GM19372 (cell line): ENCODE results near the gene MSTO1.
"Not testable (repeated sequence)": the region's sequence is repeated elsewhere in the genome, so short reads cannot be mapped to it uniquely, and the experiment has no call there.

Experiments used
- ATAC-seq: cut with Tn5 transposase; IDR thresholded peaks from one replicate; pipeline ENCODE4 v1.9.1; 2021; ENCODE audit warnings: mild to moderate bottlenecking, low read depth, moderate library complexity; ENCODE audit not compliant: unreplicated experiment

MSTO1 gene

GRCh38 chr1:155609515-155610256 lies at the start of gene MSTO1:
MSTO1 (plus strand) TSS chr1:155610218; CDS start chr1:155610249, 31 bp downstream.
- ATAC-seq, result peak; percentile 88

GRCh38 chr1:155561779-155562580 lies 48.0 kb upstream of the MSTO1 start:
- ATAC-seq, result peak; percentile 24

- peak; percentile 71 for ATAC-seq
Measured at GRCh38 chr1:155562581-155563376, 47.2 kb upstream of the MSTO1 start, which contains the start of gene ASH1L. ASH1L (minus strand) TSS chr1:155562803; CDS start chr1:155521519, 41,284 bp downstream.

DNA sequence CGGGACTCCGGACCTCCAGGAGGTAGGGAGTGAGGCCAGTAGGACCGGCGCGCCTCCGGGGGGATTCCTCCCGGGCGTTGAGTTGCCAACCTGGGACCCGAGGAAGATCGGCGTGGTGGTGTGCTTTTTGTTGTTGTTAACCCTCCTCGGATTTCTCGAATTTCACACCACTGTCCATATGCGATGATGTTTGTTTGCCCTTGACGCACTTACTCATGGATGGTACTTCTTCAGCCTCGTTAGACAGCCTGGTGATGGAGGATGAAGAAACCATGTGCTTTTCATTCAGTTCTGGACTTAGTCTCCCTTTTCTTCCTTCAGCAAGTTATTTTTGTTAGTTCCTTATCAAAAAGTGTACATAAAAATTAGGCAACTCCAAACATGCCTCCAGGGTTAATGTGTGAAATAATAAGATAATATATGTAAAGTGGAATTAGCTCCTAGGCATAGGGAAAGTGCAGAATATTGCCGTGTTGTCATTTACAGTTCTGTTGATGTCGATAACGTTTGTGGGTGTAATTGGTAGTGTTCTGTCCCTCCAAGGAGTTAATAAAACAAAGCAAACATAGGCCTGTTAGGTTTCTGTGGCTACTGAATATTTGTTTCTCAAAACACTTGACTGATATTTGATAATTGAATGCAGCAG lies 46.5 kb upstream of the MSTO1 start:
- ATAC-seq, result not testable (repeated sequence)

GRCh38 chr1:155569988-155570592 lies 39.9 kb upstream of the MSTO1 start:
- ATAC-seq, result no peak

GRCh38 chr1:155570593-155570990 lies 39.4 kb upstream of the MSTO1 start:
- no peak for ATAC-seq

- no peak for ATAC-seq
Measured at GRCh38 chr1:155574077-155574476, 35.9 kb upstream of the MSTO1 start.

GRCh38 chr1:155575608-155576007 lies 34.4 kb upstream of the MSTO1 start:
- not testable (repeated sequence) for ATAC-seq

GRCh38 chr1:155583846-155584245 lies 26.2 kb upstream of the MSTO1 start:
- ATAC-seq, result not testable (repeated sequence)

GRCh38 chr1:155589282-155589681 lies 20.7 kb upstream of the MSTO1 start:
- not testable (repeated sequence) for ATAC-seq

DNA sequence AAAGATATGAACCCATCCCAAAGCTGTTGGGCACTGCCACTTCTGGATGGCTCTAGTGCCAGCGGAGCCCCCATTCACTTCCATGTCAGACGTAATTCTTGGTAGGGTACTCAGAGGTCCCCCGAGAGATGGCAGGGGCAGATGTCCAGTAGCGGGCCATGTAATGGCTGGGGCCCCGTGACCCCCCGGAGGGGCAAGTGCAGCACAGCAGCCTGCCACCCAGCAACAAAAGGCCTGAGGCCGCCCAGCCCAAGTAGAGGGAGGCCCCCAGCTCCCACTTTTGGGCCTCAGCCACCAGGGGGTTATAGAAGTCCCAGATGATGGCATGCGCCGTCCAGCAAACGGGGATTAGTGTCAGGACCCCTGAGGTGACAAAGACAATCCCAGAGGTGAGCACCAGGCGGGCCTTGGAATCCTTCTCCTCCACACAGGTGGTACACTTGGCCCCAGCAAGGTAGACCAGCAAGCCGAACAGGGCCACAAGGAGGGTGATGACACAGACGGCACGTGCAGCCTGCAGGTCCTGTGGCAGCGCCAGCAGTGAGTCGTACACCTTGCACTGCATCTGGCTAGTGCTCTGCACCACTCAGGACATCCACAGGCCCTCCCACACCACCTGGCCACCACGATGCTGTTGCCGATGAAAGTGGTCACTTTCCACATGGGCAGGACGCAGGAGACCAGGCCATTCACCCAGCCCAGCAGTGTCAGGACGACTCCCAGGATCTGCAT lies 19.3 kb upstream of the MSTO1 start:
- not testable (repeated sequence) for ATAC-seq

- no peak for ATAC-seq
Measured at GRCh38 chr1:155591770-155592169, 18.2 kb upstream of the MSTO1 start.

DNA sequence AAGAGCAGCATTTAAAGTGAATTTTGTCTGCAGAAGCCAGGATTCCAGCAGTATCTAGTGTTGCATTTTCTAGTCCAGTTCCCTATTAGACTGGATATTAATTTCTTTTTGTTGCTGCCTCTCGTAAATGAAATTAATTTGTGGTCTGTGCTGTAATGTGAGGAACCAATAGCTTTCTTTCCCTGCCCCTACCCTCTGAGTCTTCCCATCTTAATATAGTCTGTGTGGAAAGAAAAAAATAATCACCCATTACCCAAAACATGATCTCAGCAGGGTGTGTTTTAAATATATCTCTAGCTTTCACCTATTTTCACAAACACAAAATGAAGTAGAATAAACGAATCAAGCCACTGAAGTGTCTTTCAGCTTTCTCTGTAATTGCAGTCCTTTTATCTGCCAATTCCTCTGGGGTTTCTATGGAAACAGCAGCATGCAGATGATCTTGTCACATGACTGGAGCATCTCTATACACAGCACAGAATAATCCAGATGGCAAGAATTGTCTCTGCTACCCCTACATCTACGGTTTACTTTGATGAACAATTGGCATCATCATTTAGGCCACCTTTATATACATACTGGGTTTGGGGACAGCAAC lies 14.0 kb upstream of the MSTO1 start:
- ATAC-seq, result not testable (repeated sequence)

GRCh38 chr1:155596864-155597263 lies 13.2 kb upstream of the MSTO1 start:
- ATAC-seq, result no peak

- ATAC-seq, result no peak
Measured at GRCh38 chr1:155598842-155599331, 11.1 kb upstream of the MSTO1 start.

GRCh38 chr1:155599828-155600572 lies 10.0 kb upstream of the MSTO1 start:
- ATAC-seq, result not testable (repeated sequence)

- no peak for ATAC-seq
Measured at GRCh38 chr1:155607708-155608107, 2.3 kb upstream of the MSTO1 start.

GRCh38 chr1:155608888-155609225 lies 1.2 kb upstream of the MSTO1 start:
- no peak for ATAC-seq
